Cerebellar cortex (tissue), 1 donor: ENCODE data around the gene GPBP1.
"Not testable (repeated sequence)": the region's sequence is repeated elsewhere in the genome, so short reads cannot be mapped to it uniquely, and the experiment has no call there.

Experiments
- DNase-seq: peaks from one replicate; pipeline ENCODE4 v3.0.0-alpha.2; 2015; ENCODE audit warnings: low spot score

Gene GPBP1

DNA sequence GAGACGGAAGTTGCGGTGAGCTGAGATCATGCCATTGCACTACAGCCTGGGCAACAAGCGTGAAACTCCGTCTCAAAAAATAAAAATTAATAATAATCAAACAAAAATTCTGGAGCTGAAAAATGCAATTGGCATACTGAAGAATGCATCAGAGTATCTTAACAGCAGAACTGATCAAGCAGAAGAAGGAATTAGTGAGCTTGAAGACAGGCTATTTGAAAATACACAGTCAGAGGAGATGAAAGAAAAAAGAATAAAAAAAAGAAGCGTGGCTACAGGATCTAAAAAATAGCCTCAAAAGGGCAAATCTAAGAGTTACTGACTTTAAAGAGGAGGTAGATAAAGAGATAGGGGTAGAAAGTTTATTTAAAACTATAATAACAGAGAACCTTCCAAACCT lies 111.2 kb downstream of the GPBP1 start:
- DNase-seq: not testable (repeated sequence)

DNA sequence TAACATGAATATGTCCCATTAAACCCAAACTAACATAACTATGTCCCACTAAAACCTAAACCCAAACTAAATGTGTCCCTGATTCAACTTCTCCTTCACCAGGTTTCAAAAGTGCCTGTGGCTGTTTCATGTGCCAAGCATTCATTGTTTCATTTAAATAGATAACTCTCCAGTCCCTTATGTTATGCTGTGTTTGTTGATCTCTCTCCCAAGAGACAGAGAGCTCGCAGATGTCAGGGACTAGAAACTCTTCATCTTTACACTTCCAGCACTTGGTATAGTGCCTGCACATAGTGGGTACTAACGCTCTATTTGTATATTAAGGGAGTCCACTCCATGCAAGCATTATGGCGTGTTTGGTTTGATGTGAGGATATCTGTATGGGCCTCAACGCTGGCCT lies 118.0 kb downstream of the GPBP1 start:
- DNase-seq: no peak

DNA sequence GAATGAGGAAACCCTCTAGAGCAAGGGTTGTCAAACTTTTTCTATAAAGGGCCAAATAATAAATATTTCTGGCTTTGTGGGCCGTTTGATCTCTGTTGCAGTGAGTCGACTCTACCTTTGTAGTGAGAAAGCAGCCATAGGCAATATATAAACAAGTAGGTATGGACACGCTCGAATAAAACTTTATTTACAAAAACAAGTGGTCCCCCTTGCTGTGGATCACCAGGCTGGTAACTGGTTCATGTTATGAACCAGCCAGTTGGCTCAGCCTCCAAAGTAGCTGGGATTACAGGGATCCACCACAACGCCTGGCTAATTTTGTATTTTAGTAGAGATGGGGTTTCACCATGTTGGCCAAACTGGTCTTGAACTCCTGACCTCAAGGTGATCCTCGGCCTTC lies 118.5 kb downstream of the GPBP1 start:
- DNase-seq: no peak

DNA sequence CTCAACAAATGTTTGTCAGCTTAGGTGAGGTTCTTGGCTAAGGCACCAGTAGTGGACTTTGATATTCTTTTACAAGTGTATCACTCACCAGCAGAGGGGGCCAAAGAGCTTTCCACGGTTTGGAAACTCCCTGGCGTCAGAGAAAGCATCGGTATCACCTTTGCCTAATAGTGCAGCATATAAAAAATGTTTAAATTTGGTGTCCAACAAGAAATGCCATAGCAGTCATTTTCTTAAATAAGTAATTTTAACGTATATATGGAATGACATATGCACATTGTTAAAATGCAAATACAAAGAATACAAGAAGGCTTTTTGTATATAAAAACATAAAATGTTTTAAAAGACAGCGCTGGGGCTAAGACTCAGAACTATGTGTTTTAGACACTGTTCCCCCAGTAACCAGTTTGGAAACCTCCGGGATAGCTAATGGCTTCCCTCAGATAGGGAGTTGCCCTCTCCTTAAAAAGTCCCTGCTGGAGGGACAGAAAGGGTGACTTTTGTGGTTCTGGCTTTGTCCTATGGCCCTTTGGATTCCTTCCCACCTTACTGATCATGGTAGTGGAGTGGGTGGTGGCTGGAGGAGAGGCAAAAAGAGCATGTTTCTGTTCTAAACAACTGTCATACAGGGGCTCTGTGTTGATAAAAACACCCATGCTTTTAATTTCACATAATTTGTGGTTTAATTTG lies 124.6 kb downstream of the GPBP1 start:
- DNase-seq: peak; percentile 88

DNA sequence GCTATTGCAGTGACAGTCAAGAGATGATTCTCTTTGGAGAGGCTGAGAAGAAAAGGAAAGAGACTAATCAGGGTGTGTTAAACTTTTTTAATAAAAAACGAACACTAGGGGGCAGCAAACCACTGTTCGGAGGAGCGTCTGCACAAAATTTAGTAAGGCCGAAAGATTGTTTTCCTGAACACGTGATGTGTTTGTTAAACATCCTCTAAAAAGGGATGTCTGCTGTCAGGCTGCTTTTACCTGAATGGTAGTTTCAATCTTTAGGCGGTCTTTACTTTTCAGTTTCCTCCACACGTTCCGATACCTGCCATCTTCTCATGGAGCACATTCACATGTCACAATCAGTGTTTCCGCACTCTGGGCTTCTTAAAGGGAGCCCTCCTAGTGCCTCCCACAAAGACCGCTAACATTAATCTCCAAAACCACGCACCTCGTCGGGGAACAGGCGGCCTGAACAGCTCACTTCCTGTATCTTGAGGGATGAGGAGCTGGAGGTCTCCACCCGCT lies 125.2 kb downstream of the GPBP1 start:
- peak; percentile 59 for DNase-seq

DNA sequence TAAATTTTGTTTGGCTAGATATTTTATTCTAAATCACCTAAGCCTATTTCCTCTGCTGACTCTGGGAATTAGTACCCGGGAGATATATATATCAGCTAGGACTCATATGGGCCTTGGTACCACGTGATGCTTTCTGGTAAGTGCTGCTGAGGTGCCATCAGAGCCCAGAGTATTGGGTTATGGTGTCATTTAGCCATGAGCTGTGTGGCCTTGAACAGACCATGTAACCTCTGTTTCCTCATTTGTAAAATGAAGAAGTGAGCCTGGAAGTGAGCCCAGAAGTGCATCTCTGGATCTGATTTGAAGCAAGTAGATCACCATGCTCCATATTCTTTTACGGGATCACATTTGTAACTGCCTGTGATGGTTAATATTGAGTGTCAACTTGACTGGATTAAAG lies 126.1 kb downstream of the GPBP1 start:
- no peak for DNase-seq

DNA sequence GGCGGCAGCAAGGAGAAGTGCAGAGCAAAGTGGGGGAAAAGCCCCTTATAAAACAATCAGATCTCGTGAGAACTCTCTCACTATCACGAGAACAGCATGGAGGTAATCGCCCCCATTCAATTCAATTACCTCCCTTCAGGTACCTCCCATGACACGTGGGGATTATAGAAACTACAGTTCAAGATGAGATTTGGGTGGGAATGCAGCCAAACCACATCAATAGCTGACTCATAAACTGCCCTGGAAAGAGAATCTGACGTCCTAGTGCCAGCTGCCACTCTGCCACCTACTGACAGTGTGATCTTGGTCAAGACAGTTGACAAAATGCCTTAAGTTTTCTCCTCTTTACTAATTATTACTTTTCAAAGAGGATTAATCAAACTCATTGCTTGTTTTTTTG lies 128.3 kb downstream of the GPBP1 start:
- no peak for DNase-seq

DNA sequence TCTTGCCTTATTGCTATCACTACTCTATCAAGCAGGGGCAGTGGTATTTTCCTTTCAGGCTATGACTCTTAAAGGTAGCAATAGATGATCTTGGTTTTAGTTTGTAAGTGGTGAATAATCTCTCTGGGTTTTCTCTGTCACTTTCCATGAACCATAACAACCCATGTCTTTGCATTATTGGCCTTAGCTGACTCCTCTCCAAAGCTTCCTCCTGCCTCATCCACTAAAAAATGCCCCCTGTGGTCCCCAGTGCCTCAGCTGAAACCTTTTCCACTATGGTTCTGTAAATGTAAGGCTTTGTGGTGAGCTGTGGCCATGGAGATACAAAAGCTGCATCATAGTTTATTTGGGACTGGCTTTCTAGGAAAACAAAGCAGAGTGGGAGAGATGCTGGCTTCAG lies 128.8 kb downstream of the GPBP1 start:
- no peak for DNase-seq

DNA sequence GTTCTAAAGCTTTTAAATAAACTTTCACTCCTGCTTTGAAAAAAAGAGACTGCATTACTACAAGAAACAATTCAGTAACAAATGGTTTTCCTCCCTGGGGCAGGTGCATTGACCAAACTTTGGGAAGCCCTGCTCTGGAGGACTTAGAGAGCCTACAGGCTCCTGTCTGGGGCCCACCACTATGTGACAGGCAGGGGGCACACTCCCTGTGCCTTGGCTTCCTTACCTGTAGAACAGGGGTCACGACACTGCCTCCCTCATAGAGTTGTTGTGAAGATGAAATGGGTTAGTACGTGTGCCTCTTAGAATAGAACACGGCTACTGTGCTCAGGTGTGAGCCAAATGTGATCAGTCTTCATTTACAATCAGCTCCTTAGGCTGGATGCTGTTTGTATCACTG lies 130.1 kb downstream of the GPBP1 start:
- DNase-seq: no peak

DNA sequence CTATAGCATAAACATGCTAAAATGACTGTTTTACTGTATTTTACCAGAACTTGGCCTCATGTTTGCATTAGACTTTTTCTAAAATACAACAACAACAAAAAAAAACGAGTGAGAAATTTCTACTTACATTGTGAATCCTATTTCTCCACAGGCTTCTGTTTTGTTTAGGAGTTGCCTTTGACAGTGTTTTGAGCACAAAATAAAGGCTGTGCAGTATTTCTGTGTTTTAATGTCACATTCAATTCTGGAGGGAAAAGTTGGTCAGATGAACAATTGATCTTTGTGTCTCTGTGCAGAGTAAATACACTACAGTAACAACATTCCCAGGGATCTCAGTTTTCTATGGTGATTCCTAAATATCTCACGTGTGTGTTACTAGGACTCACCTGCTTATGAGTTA lies 131.1 kb downstream of the GPBP1 start:
- no peak for DNase-seq

DNA sequence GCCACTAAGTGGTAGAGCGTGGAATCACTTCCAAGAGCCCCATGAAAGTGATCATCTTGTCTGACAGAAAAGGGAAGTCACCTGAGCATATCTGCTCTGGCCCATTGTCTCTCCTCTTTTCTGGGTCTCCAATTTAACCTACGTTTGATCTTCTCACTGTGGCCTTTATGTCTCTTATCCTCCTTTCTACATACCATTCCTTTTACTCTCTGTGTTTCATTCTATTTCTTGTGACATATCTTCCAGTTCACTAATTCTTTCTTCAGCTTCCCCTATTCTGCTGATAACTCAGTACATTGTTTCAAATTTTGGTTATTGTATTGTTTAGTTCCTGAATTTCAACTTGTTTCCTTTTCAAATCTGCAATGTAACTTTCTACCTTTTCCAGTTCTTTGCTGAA lies 132.5 kb downstream of the GPBP1 start:
- no peak for DNase-seq

DNA sequence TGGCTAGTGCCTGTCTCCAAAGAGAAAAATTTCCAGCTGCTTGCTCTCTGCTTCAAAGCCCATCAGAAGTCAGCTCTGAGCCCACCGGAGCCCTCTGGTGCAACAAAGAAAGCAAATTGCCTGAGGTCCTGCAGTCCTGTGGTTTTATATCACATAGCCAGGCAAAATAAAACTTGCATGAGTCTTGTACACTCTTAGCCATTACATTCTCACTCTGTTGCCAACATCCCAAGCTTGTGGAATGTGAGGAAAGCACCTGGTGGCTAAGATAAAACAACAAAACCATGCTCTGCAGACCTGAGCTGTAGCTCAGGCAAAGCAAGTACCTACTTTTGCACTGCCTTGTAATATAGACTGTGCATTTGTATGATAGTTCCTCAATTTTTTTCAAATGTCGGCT lies 133.7 kb downstream of the GPBP1 start:
- DNase-seq: no peak

DNA sequence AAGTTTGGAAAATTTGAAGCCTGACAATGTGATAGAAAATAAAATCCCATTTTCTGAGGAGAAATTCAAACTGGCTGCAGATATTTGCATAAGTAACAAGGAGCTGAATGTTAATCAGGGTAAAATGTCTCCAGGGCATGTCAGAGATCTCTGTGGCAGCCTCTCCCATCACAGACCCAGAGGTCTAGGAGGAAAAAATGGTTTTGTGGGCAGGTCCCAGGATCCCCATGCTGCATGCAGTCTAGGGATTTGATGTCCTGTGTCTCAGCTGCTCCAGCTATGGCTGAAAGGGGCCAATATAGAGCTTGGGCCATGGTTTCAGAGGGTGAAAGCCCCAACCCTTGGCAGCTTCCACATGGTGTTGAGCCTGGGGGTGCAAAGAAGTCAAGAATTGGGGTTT lies 135.2 kb downstream of the GPBP1 start:
- DNase-seq: not testable (repeated sequence)

DNA sequence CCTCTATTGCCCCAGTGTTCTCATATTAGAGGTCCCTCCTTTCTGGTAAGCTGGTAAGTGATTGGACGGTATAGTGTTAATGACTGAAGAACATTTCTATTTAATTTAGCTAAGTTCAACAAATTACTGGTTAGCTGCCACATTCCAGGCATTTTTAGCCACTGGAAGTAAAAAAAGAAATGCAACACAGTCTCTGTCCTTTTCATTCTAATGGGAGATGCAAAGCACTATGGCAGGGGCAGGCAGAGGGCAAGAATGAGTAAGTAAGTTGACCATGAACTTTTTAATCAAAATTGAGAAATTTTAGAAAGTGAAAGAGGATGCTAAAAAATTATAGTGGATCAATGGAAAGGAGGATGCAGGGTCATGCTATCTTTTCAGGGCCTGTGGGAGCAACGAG lies 137.4 kb downstream of the GPBP1 start:
- DNase-seq: no peak

DNA sequence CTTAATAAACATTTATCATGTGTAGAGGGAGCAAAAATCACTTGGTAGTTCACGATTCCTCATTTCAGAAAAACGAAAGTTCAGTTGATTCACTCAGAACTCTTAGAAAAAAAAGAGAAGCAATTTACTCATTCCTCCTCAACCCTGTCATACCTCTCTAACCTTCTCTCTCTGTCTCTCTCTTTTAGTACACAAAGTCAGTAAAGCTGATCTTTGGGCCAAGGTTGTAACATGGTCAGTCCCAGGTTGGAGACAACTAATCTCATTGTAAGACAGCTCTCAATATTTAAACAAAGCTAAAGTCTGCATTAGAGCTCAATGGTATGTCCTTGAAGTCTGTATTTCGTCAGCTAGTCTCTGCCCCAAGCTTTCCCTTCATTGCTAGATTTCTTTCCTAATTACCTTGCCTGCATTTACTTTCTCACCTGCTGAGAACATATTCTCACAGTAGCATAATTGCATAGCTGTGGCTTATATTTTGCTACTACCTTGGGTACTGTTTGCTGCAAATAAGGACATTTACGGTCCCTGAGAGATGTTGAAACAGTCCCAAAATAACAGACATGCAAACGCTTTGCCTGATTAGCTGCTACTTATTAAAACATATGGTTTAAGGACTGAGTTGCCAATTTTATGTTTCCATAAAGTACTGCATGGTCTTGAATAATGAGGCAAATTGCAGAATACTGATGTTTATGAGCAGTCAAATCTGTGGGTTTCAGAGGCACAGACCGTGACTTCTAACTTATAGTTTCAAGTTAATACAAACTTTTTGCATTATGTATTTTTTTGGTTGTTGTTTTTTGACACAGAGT lies 138.3 kb downstream of the GPBP1 start:
- DNase-seq: no peak

DNA sequence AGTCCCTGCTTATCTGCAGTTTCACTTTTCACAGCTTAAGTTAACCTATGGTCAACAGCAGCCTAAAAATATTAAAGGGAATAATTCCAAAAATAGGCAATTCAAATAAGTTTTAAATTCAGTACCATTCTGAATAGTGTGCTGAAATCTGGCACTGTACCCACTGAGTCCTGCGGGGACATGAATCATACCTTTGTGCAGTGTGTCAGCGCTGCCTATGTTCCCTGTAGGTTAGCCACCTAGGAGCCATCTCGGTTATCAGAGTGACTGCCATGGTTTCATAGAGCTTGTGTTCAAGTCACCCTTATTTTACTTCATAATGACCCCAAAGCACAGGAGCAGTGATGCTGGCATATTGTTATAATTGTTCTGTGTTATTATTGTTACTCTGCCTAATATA lies 139.9 kb downstream of the GPBP1 start:
- DNase-seq: no peak
